Muscle layer of duodenum (tissue), 2 donors: ENCODE measurements around the gene ERVV-1.
"Not testable (repeated sequence)": the region's sequence is repeated elsewhere in the genome, so short reads cannot be mapped to it uniquely, and the experiment has no call there.

ENCODE experiments used
- H3K27ac ChIP-seq: one replicate; pipeline ENCODE4 v1.7.0; 2013; ENCODE audit warnings: mild to moderate bottlenecking, low read length
- H3K27me3 ChIP-seq: one replicate; pipeline ENCODE4 v1.7.0; 2013; ENCODE audit warnings: low read depth, mild to moderate bottlenecking, control low read depth, low read length
- H3K36me3 ChIP-seq, 2 donors: one replicate each; pipeline ENCODE4 v1.7.0; 2013; ENCODE audit warnings: low read length in 2 of 2, control low read depth in 1 of 2, mild to moderate bottlenecking in 1 of 2; ENCODE audit not compliant: insufficient read depth in 2 of 2, control insufficient read depth in 1 of 2
- H3K4me1 ChIP-seq, 2 donors: one replicate each; pipeline ENCODE4 v1.7.0; 2013; ENCODE audit warnings: low read length in 2 of 2, mild to moderate bottlenecking in 2 of 2, control low read depth in 1 of 2, moderate library complexity in 1 of 2; ENCODE audit not compliant: insufficient read depth in 2 of 2, control insufficient read depth in 1 of 2
- H3K4me3 ChIP-seq, 2 donors: one replicate each; pipeline ENCODE4 v1.7.0; 2013; ENCODE audit warnings: low read length in 2 of 2, low read depth in 1 of 2, mild to moderate bottlenecking in 1 of 2
- H3K9me3 ChIP-seq, 2 donors: one replicate each; pipeline ENCODE4 v1.7.0; 2013; ENCODE audit warnings: low read length in 2 of 2, control low read depth in 1 of 2, mild to moderate bottlenecking in 1 of 2; ENCODE audit not compliant: control insufficient read depth in 1 of 2
- donor health status: healthy.

ERVV-1 gene

GRCh38 chr19:53028306-53028705 lies 14.6 kb downstream of the ERVV-1 start:
- not testable (repeated sequence) for H3K4me3 ChIP-seq, H3K9me3 ChIP-seq, H3K4me1 ChIP-seq, H3K27ac ChIP-seq, H3K27me3 ChIP-seq, H3K36me3 ChIP-seq

GRCh38 chr19:53034054-53034453 lies 20.3 kb downstream of the ERVV-1 start:
- no peaks in the 10 kb centered on the region for H3K4me1 ChIP-seq

GRCh38 chr19:53034948-53035675 lies 21.4 kb downstream of the ERVV-1 start:
- Histone ChIP-seq H3K27me3 (no peaks in the 10 kb centered on the region), H3K9me3 (peaks cover 19 to 23% of the 10 kb centered on the region in 2 donors), H3K4me3 (no peak overlapping the region), H3K36me3 (no peaks in the 10 kb centered on the region), H3K27ac (no peak overlapping the region), H3K4me1 (no peaks in the 10 kb centered on the region)

More at GRCh38 chr19:53034054-53034453, 20.3 kb downstream of the ERVV-1 start:
- no peaks in the 10 kb centered on the region for H3K36me3 ChIP-seq
- peaks cover 16 to 19% of the 10 kb centered on the region in 2 donors for H3K9me3 ChIP-seq
- no peak overlapping the region for H3K4me3 ChIP-seq
- no peak overlapping the region for H3K27ac ChIP-seq
- H3K27me3 ChIP-seq, result no peaks in the 10 kb centered on the region

- Histone ChIP-seq H3K4me1 (no peaks in the 10 kb centered on the region), H3K4me3 (peak overlapping the region; percentile 19 to 54), H3K27ac (no peak overlapping the region), H3K36me3 (no peaks in the 10 kb centered on the region), H3K27me3 (no peaks in the 10 kb centered on the region), H3K9me3 (peaks cover 16 to 21% of the 10 kb centered on the region in 2 donors)
Measured at GRCh38 chr19:53037101-53038097, 23.7 kb downstream of the ERVV-1 start.

GRCh38 chr19:53041366-53041765 lies 27.6 kb downstream of the ERVV-1 start:
- Histone ChIP-seq H3K4me1 (no peaks in the 10 kb centered on the region), H3K4me3 (no peak overlapping the region), H3K27me3 (no peaks in the 10 kb centered on the region), H3K9me3 (peaks cover 16 to 19% of the 10 kb centered on the region in 2 donors), H3K27ac (no peak overlapping the region), H3K36me3 (no peaks in the 10 kb centered on the region)

GRCh38 chr19:53045536-53045935 lies 31.8 kb downstream of the ERVV-1 start:
- Histone ChIP-seq H3K27me3 (no peaks in the 10 kb centered on the region), H3K9me3 (peaks cover 7 to 9% of the 10 kb centered on the region in 2 donors), H3K27ac (no peak overlapping the region), H3K4me3 (no peak overlapping the region), H3K4me1 (no peaks in the 10 kb centered on the region), H3K36me3 (no peaks in the 10 kb centered on the region)

- no peaks in the 10 kb centered on the region for H3K36me3 ChIP-seq
Measured at GRCh38 chr19:53047379-53047778, 33.7 kb downstream of the ERVV-1 start.

GRCh38 chr19:53055117-53055516 lies 41.4 kb downstream of the ERVV-1 start:
- Histone ChIP-seq H3K27me3 (no peaks in the 10 kb centered on the region), H3K36me3 (no peaks in the 10 kb centered on the region), H3K4me3 (no peak overlapping the region), H3K4me1 (peaks cover 0 to 7% of the 10 kb centered on the region in 2 donors), H3K9me3 (peaks cover 0 to 10% of the 10 kb centered on the region in 2 donors), H3K27ac (no peak overlapping the region)

More at GRCh38 chr19:53047379-53047778, 33.7 kb downstream of the ERVV-1 start:
- Histone ChIP-seq H3K27ac (no peak overlapping the region), H3K4me3 (no peak overlapping the region), H3K4me1 (no peaks in the 10 kb centered on the region), H3K27me3 (no peaks in the 10 kb centered on the region), H3K9me3 (peaks cover 7 to 11% of the 10 kb centered on the region in 2 donors)

GRCh38 chr19:53057904-53058580 lies 44.3 kb downstream of the ERVV-1 start:
- peaks cover 0 to 7% of the 10 kb centered on the region in 2 donors for H3K4me1 ChIP-seq
- peak overlapping the region in 1 of 2 donors; percentile 63 for H3K4me3 ChIP-seq
- no peak overlapping the region for H3K27ac ChIP-seq
- peaks cover 12 to 30% of the 10 kb centered on the region in 2 donors for H3K9me3 ChIP-seq
- no peaks in the 10 kb centered on the region for H3K27me3 ChIP-seq
- no peaks in the 10 kb centered on the region for H3K36me3 ChIP-seq
